ENCODE data around the gene TMEM208.

Gene TMEM208

GRCh38 chr16:67191995-67192681 lies 34.8 kb upstream of the TMEM208 start, which contains the start of gene E2F4:
E2F4 (plus strand) TSS chr16:67192155; CDS start chr16:67192228, 73 bp downstream.
- peak; percentile 93 to 96 for DNase-seq

- DNase-seq, result no peak
Observed at GRCh38 chr16:67192781-67193361, 34.1 kb upstream of the TMEM208 start.

- no peak for DNase-seq
Observed at GRCh38 chr16:67193536-67193935, 33.4 kb upstream of the TMEM208 start.

DNA sequence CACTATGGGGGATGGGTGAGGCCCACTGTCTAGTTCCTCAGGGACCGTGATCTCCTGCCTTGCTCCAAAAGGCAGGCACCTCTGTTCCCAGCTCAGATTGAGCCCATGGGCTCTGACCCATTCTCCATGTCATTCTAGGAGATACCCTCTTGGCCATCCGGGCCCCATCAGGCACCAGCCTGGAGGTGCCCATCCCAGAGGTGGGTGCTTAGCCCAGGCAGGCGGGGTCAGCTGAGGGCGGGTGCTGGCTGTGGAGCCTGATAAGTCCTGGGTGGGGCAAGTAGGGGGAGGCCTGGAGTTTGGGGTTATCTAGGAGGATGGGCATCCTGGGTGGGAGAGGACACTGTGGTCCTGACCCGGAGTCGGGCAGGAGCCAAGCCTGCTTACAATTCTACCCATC lies 32.7 kb upstream of the TMEM208 start:
- no peak for DNase-seq

GRCh38 chr16:67195676-67196075 lies 31.3 kb upstream of the TMEM208 start:
- DNase-seq, result no peak

GRCh38 chr16:67196881-67197280 lies 30.0 kb upstream of the TMEM208 start:
- DNase-seq, result no peak

GRCh38 chr16:67197704-67198103 lies 29.2 kb upstream of the TMEM208 start:
- no peak for DNase-seq

DNA sequence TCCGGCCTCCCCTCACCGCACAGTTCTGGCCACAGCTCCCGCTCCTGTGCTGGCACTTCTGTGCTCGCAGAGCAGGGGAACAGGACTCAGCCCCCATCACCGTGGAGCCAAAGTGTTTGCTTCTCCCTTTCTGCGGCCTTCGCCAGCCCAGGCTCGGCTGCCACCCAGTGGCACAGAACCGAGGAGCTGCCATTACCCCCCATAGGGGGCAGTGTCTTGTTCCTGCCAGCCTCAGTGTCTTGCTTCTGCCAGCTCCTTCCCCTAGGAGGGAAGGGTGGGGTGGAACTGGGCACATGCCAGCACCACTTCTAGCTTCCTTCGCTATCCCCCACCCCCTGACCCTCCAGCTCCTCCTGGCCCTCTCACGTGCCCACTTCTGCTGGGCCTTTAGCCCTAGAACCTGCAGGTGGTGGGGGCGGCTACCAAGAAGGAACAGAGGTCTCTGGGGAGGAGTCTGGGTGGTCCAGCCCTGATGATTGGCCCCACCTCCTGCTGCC lies 28.6 kb upstream of the TMEM208 start:
- peak; percentile 65 to 68 for DNase-seq

DNA sequence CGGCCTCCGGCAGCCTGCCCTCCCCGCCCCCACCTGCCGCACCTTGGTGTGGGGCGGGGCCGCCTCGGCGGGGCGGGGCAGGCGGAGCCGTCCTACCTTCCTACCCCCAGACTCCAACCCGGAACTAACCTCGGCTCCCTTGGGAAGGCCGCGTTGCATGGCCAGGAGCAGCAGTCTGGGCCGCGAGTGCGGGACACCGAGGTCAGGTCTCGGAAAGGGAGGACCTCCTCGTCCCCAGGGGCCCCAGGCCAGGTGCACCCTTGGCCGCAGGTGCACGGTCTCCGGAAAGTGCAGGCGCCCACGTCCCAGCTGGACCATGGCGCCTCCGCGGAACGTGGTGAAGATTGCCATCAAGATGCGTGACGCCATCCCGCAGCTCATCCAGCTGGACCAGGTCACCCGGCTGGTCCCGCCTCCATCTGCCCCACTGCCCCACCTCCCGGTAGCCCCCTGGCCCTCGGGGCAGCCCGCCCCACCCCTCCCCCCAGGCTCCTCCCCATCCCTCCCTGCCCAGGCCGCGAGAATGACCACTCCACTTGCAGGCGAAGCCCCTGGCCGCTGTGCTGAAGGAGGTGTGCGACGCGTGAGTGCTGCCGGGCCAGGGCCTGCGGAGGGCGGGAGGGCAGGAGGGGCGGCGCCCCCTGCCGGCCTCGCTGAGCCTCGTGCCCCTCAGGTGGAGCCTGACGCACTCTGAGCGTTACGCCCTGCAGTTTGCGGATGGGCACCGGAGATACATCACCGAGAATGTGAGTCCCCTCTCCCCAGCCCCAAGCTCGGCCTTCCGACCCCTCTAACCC lies 27.7 kb upstream of the TMEM208 start, which contains the start of gene ELMO3:
Gene ELMO3, plus strand, starts transcription at position 121 of the 797 bp plus-strand sequence. Its CDS starts 196 bp downstream, at position 317.
- no peak for DNase-seq

- no peak for DNase-seq
Observed at GRCh38 chr16:67199808-67200198, 27.1 kb upstream of the TMEM208 start.

- DNase-seq, result no peak
Observed at GRCh38 chr16:67200491-67200890, 26.4 kb upstream of the TMEM208 start.

GRCh38 chr16:67201411-67202345 lies 25.3 kb upstream of the TMEM208 start:
- no peak for DNase-seq

GRCh38 chr16:67202426-67202825 lies 24.5 kb upstream of the TMEM208 start:
- no peak for DNase-seq

DNA sequence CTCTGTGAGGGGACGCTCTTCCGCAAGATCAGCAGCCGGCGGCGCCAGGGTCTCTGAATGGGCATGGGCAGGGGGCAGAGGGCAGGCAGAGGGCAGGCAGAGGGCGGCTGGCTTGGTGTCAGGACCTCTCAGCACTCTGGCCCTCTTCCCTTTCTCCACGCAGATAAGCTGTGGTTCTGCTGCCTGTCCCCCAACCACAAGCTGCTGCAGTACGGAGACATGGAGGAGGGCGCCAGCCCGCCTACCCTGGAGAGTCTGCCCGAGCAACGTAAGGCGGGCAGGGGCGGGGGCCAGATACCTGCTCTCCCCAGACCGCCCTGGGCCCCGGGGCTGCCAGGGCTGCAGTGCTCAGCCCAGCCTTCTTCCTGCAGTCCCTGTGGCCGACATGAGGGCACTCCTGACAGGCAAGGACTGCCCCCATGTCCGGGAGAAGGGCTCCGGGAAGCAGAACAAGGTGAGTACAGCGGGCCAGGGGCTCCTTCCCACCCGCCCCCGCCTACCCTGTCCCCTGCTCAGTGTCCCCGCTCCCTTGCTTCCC lies 23.9 kb upstream of the TMEM208 start:
- no peak for DNase-seq

DNA sequence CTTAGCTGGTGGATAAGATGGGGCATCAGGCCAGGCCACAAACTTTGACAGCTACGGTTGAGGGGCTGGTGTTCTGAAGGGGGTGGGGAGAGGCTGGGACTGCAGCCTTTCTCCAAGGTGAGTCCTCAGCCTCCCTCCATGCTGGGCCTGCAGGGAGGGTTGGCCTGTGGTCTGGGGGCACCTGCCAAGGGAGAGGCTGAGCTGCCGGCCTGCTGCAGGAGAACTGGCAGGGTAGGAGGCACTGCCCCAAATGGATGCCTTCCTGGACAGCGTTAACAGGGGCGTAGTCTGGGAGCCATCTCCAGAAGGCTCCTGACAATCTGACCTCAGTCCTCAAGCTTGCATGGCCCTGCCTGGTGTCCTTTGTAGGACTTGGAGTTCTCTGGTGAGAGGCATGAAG lies 22.9 kb upstream of the TMEM208 start:
- no peak for DNase-seq

DNA sequence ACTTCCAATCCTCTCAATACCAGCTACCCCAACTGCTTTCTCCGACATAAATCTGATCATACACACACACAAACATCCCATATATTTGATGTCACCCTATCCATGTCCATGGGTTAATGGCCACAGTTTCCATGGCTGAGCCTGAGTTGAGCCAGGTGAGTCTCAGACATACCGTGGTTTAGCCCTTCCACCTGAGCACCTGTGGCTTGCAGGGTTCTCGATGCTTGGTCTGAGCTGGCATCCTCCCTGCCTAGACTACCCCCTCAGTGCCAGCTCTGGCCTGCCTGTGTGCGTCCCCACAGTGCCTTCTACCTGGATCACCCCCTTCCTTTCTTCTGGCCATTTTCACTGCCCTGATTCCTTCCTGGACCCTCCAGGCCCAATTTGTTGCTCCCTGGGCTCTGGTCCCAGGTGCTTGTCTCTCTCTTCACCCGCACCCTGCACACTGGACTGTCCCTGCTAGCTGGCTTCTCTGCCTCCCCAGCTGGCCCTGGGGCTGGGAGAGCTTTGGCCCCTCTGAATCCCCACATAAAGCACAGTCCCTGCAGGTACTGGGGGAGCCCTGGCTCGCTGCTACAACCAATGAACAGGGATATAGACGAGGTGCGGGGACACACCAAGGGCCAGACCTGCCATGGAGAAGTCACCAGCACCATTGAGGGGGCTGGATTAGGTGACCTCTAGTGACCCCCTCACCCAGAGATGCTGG lies 20.6 kb upstream of the TMEM208 start:
- DNase-seq, result no peak

DNA sequence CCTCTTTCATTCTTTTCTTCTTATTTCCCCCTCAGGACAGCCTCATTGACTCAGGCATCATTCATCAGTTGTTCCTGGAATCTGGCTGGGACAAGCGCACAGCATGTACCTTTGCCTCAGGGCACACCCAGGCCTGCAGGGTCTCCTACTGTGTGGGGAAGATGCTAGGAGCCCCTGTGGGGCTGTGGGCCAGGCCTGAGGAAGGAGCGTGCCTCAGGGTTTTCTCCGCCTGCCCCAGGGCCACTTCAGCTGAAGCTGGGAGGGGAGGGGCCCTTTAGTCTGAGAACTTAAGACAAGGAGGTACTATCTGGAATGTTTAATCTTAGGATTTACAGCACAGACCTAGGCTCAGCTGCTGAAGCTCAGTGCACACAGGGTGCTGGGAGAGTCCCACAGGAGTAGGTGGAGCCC lies 20.1 kb upstream of the TMEM208 start:
- no peak for DNase-seq

DNA sequence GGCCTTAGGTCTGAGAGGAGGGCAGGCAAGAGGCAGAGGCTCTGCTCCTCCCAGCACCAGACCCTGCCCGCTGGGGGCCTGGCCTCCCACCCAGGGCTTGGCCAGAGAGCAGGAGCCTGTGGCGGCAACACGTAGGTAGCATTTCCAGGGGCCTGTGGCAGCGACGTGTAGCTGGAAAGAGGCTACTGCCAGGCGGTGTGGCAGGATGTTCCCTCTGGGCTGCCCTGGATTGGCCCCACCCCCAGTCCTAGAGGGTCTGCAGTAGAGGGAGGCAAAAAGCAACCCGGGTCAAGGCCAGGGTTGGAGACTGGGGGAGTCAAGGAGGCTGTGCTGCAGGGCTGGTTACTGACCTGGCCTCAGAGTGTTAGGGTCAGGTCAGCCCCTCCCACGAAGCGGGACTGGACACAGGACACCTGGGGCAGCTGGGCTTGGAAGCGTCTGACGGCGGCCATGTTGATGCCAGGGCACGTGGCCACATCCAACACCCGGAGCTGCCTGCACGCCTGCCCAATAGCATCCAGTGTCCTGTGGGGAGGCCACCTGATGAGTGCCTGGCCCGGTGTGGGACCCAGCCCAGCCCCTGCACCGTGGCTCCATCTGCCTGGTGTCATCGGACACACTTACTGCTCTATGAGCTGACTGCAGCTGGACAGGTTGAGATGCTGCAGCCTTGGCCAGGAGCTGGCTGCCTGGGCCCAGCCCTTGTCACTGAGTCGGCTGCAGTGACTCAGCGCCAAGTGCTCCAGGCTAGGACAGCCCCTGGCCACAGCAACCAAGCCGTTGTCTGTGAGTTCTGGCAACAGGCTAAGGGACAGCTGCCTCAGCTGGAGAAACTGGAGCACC lies 19.5 kb upstream of the TMEM208 start:
- DNase-seq, result no peak

- DNase-seq, result no peak
Observed at GRCh38 chr16:67208154-67208896, 18.6 kb upstream of the TMEM208 start.

- no peak for DNase-seq
Observed at GRCh38 chr16:67209565-67209964, 17.4 kb upstream of the TMEM208 start.

Data from inflammatory macrophage (primary cell).